ENCODE measurements around the gene PYHIN1.
A peak's percentile ranks its signal among the peaks of the same experiment; 100 is the strongest.

PYHIN1 gene

DNA sequence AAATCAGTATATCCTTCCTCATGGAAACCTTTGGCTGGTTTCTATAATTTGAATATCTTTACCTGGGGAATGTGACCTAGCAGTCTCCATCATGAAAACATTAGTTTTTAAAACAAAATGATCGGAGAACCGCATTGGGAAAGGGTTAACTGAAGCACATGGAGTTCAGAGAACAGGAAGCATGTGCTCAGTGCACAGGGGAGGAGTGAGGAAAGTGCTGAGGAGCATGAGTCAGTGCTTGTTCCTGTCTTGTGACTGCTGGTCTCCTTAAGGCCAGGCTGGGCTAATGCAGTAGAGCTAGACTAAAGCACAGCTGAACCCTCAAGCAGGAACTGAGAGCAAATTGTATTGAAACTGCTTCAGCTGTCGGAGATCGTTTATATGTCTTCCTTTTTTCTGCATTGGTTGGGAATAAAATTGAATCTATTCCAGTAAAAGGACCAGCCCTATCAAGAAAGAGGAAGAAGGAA lies 84.1 kb downstream of the PYHIN1 start:
- peak in 3 of 4 experiments; percentile 25 to 56 (median 54) for DNase-seq

DNA sequence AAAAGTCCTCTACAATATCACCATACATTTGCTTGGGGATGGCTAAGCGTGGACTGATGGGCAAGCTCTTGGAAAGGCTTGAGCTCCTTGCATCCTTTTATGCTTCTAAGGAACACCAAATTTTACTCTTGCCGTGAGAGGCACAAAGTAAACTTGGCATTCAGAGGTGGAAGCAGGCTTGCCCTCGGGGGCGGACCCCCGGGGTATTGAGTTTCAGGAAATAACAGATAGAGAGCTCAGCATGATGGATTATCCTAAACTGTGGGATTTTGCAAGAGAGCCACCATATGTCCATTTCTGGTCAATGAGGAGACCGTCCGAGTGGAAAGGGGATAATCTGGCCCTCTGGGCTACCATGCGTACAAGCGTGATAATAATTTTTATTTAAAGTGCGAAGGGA lies 92.4 kb downstream of the PYHIN1 start:
- DNase-seq, result no peak

DNA sequence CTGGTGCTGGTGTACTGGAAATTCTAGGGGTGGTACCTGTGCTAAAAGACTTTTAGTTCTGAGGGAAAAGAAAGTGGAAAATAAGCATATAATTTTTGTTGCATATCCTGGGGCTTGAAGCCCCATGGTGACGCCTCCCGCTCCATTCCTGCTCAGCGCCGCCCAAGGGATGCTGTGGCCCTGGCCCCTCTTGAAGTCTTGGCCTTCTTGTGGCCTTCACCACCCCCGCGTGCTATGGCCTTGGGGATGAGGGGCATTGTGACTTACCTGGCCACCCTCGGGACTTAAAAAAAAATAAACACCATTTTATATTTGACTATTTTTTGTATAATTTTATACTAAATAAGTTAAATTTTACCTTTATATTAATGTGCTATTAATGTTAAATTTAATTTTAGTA lies 93.7 kb downstream of the PYHIN1 start:
- DNase-seq, result no peak

All from activated CD4-positive, CD25-positive, alpha-beta regulatory T cell (primary cell).